Suprapubic skin (tissue), 4 donors: ENCODE measurements around the gene RXFP3. TPM values are rescaled to one million over a fixed set of nuclear protein-coding genes. Genes with fewer than 3 reads are reported as not detected.

Source experiments
- DNase-seq, 2 donors: peaks; one replicate each; pipeline ENCODE4 v3.0.0-alpha.2; 2019; ENCODE audit warnings: low spot score in 2 of 2
- H3K27ac ChIP-seq: fragments of 200-600 bp; sonication (generic); one replicate; pipeline ENCODE4 v1.5.1; 2019
- H3K27me3 ChIP-seq: fragments of 200-600 bp; sonication (generic); one replicate; pipeline ENCODE4 v1.5.1; 2019
- H3K36me3 ChIP-seq: fragments of 200-600 bp; sonication (generic); one replicate; pipeline ENCODE4 v1.5.1; 2019
- H3K4me1 ChIP-seq: fragments of 200-600 bp; sonication (generic); one replicate; pipeline ENCODE4 v1.5.1; 2019
- H3K4me3 ChIP-seq: fragments of 200-600 bp; sonication (generic); one replicate; pipeline ENCODE4 v1.5.1; 2019; ENCODE audit warnings: mild to moderate bottlenecking
- H3K9me3 ChIP-seq: fragments of 200-600 bp; sonication (generic); one replicate; pipeline ENCODE4 v1.5.1; 2019
- CTCF ChIP-seq, 2 donors: fragments of 200-600 bp in 1 of 2; fragments of 450-650 bp in 1 of 2; sonication (generic) in 1 of 2; IDR thresholded peaks; one replicate each; pipeline ENCODE4 v1.5.1; 2016 to 2019; ENCODE audit warnings: antibody characterized with exemption in 2 of 2, mild to moderate bottlenecking in 1 of 2, moderate library complexity in 1 of 2
- EP300 ChIP-seq: sonication (generic); formaldehyde crosslinking; IDR thresholded peaks from one replicate; pipeline ENCODE4 v1.6.1; 2017; ENCODE audit warnings: antibody characterized with exemption
- POLR2A ChIP-seq, 2 donors: fragments of 450-650 bp; IDR thresholded peaks; one replicate each; pipeline ENCODE4 v1.6.1; 2017; ENCODE audit warnings: antibody characterized with exemption in 2 of 2, mild to moderate bottlenecking in 2 of 2, moderate library complexity in 2 of 2
- POLR2AphosphoS5 ChIP-seq, 3 donors: sonication (generic); formaldehyde crosslinking; IDR thresholded peaks; one replicate each; pipeline ENCODE4 v1.6.1; 2017; ENCODE audit warnings: antibody characterized with exemption in 3 of 3
- WGBS: methylation state at CpG from one replicate; pipeline ENCODE4 v1.1.5; 2018; 5-methylcytosine and 5-hydroxymethylcytosine counted together
- total RNA-seq, 4 donors: library from RNA; depleted of rRNA; stranded (reverse); fragments of >200 nt; gene quantifications; one replicate each; pipeline ENCODE4 v1.1.0, GENCODE V29; 2016

The RXFP3 gene
- total RNA-seq, 4 donors from 2014 or later = not detected

- no peaks in the 10 kb centered on the region for H3K4me1 ChIP-seq
- no peaks in the 10 kb centered on the region for H3K36me3 ChIP-seq
- H3K27me3 ChIP-seq = no peaks in the 10 kb centered on the region
- no peak for DNase-seq
- WGBS = 91% methylated on average over 6 of the region's 6 CpGs
- TF ChIP-seq CTCF (IDR thresholded peaks at IDR 0.05) (no peak), EP300 (no peak), POLR2AphosphoS5 (IDR thresholded peaks at IDR 0.05) (no peak), POLR2A (IDR thresholded peaks at IDR 0.05) (no peak)
- no peak overlapping the region for H3K4me3 ChIP-seq
- H3K27ac ChIP-seq = no peak overlapping the region
- no peaks in the 10 kb centered on the region for H3K9me3 ChIP-seq
These were observed 6.1 kb upstream of the RXFP3 start for GRCh38 chr5:33929925-33930690.

- TF ChIP-seq CTCF (IDR thresholded peaks at IDR 0.05) (no peak), POLR2A (IDR thresholded peaks at IDR 0.05) (no peak), POLR2AphosphoS5 (IDR thresholded peaks at IDR 0.05) (no peak), EP300 (no peak)
- Histone ChIP-seq H3K36me3 (no peaks in the 10 kb centered on the region), H3K27me3 (peaks cover 6% of the 10 kb centered on the region), H3K4me1 (peaks cover 5% of the 10 kb centered on the region), H3K9me3 (no peaks in the 10 kb centered on the region), H3K27ac (no peak overlapping the region), H3K4me3 (no peak overlapping the region)
- no peak for DNase-seq
- 81% methylated on average over 5 of the region's 5 CpGs for WGBS
These were observed 5.0 kb upstream of the RXFP3 start for GRCh38 chr5:33931136-33931535.

GRCh38 chr5:33933723-33934169 lies 2.4 kb upstream of the RXFP3 start:
- Histone ChIP-seq H3K4me1 (peaks cover 16% of the 10 kb centered on the region), H3K36me3 (no peaks in the 10 kb centered on the region), H3K9me3 (no peaks in the 10 kb centered on the region), H3K27ac (no peak overlapping the region), H3K4me3 (no peak overlapping the region), H3K27me3 (peaks cover 32% of the 10 kb centered on the region)
- DNase-seq = no peak
- 92% methylated on average over 3 of the region's 3 CpGs for WGBS
- TF ChIP-seq CTCF (IDR thresholded peaks at IDR 0.05) (no peak), POLR2A (IDR thresholded peaks at IDR 0.05) (no peak), EP300 (no peak)

- H3K27ac ChIP-seq = no peak overlapping the region
- no peak for DNase-seq
- H3K27me3 ChIP-seq = peaks cover 36% of the 10 kb centered on the region
- no peak overlapping the region for H3K4me3 ChIP-seq
- TF ChIP-seq POLR2A (IDR thresholded peaks at IDR 0.05) (no peak), CTCF (IDR thresholded peaks at IDR 0.05) (no peak), POLR2AphosphoS5 (IDR thresholded peaks at IDR 0.05) (no peak), EP300 (no peak)
- H3K4me1 ChIP-seq = peaks cover 16% of the 10 kb centered on the region
- WGBS = 87% methylated on average over 1 of the region's 1 CpG
- H3K36me3 ChIP-seq = no peaks in the 10 kb centered on the region
- no peaks in the 10 kb centered on the region for H3K9me3 ChIP-seq
These were observed 2.0 kb upstream of the RXFP3 start for GRCh38 chr5:33934176-33934575.

- peaks cover 16% of the 10 kb centered on the region for H3K4me1 ChIP-seq
- H3K9me3 ChIP-seq = no peaks in the 10 kb centered on the region
- H3K27me3 ChIP-seq = peaks cover 45% of the 10 kb centered on the region
- H3K4me3 ChIP-seq = peak overlapping the region; percentile 31
- DNase-seq = no peak
- no peaks in the 10 kb centered on the region for H3K36me3 ChIP-seq
- 5% methylated on average over 24 of the region's 30 CpGs for WGBS
- TF ChIP-seq EP300 = no peak
- no peak for TF ChIP-seq POLR2AphosphoS5 (IDR thresholded peaks at IDR 0.05)
- peak in 1 of 2 donors; percentile 24 for TF ChIP-seq CTCF (IDR thresholded peaks at IDR 0.05)
- TF ChIP-seq POLR2A (IDR thresholded peaks at IDR 0.05) = no peak
- no peak overlapping the region for H3K27ac ChIP-seq
These were observed 194 bp upstream of the RXFP3 start for GRCh38 chr5:33936004-33936380.
